ENCODE measurements around the gene HMGXB3.

The HMGXB3 gene

GRCh38 chr5:149990518-149991376, 9.8 kb upstream of the HMGXB3 start:
- DNase-seq = peak; percentile 57 to 59

GRCh38 chr5:149993471-149993870, 7.1 kb upstream of the HMGXB3 start:
- DNase-seq = no peak

- no peak for DNase-seq
Observed at GRCh38 chr5:149995385-149996204, 4.9 kb upstream of the HMGXB3 start.

- DNase-seq = no peak
Observed at GRCh38 chr5:149996205-149996890, 4.2 kb upstream of the HMGXB3 start.

- DNase-seq = no peak
Observed at GRCh38 chr5:149998281-149998680, 2.3 kb upstream of the HMGXB3 start.

GRCh38 chr5:149999359-149999758, 1.2 kb upstream of the HMGXB3 start:
- no peak for DNase-seq

GRCh38 chr5:149999866-150000255, 678 bp upstream of the HMGXB3 start:
- DNase-seq = peak in 1 of 2 experiments; percentile 48

- DNase-seq = no peak
Observed at GRCh38 chr5:150000990-150001659, 586 bp downstream of the HMGXB3 start.

GRCh38 chr5:150001660-150002486, 1.3 kb downstream of the HMGXB3 start:
- DNase-seq = peak; percentile 93 to 95

- DNase-seq = no peak
Observed at GRCh38 chr5:150006318-150006717, 5.8 kb downstream of the HMGXB3 start.

- DNase-seq = no peak
Observed at GRCh38 chr5:150007050-150007449, 6.5 kb downstream of the HMGXB3 start.

GRCh38 chr5:150009671-150010387, 9.3 kb downstream of the HMGXB3 start:
- DNase-seq = no peak

GRCh38 chr5:150013931-150014330, 13.4 kb downstream of the HMGXB3 start:
- DNase-seq = no peak

GRCh38 chr5:150014456-150014855, 13.9 kb downstream of the HMGXB3 start:
- DNase-seq = no peak

GRCh38 chr5:150015415-150015814, 14.9 kb downstream of the HMGXB3 start:
- no peak for DNase-seq

- DNase-seq = no peak
Observed at GRCh38 chr5:150016537-150016936, 16.0 kb downstream of the HMGXB3 start.

- no peak for DNase-seq
Observed at GRCh38 chr5:150017226-150018005, 16.9 kb downstream of the HMGXB3 start.

GRCh38 chr5:150020249-150020648, 19.7 kb downstream of the HMGXB3 start:
- no peak for DNase-seq

GRCh38 chr5:150021491-150022157, 21.1 kb downstream of the HMGXB3 start:
- DNase-seq = no peak

GRCh38 chr5:150022158-150022531, 21.6 kb downstream of the HMGXB3 start:
- DNase-seq = no peak

All from AML-193 (cell line).